OCI-LY3 (cell line): ENCODE results near the gene SH3RF3.
A peak's percentile ranks its signal among the peaks of the same experiment; 100 is the strongest.

ENCODE experiments used
- H2AFZ ChIP-seq: fragments of 200-600, 300-600 bp; shearing (Covaris generic); 2 replicates; pipeline ENCODE4 v1.6.0; 2014; ENCODE audit warnings: antibody characterized with exemption, low read depth, low read length
- H3K27ac ChIP-seq: fragments of 200-600, 300-600 bp; sonication (generic); 2 replicates; pipeline ENCODE4 v1.5.1; 2014; ENCODE audit warnings: mild to moderate bottlenecking, low read length, moderate library complexity, mixed read lengths
- H3K27me3 ChIP-seq: fragments of 200-600, 300-600 bp; sonication (generic); 2 replicates; pipeline ENCODE4 v1.6.1; 2014; ENCODE audit warnings: low read depth, low read length, mixed read lengths
- H3K36me3 ChIP-seq: fragments of 200-600, 300-600 bp; sonication (generic); replicated peaks from 2 replicates; pipeline ENCODE3; 2014; ENCODE audit warnings: low read depth, low read length, mixed read lengths
- H3K4me1 ChIP-seq: fragments of 300-600, 200-600 bp; sonication (generic); 2 replicates; pipeline ENCODE4 v1.6.1; 2014; ENCODE audit warnings: low read length, mixed read lengths
- H3K4me2 ChIP-seq: fragments of 200-600, 300-600 bp; sonication (generic); 2 replicates; pipeline ENCODE4 v1.6.1; 2014; ENCODE audit warnings: low read length, mixed read lengths
- H3K4me3 ChIP-seq: fragments of 300-600, 200-600 bp; sonication (generic); 2 replicates; pipeline ENCODE4 v1.5.1; 2014; ENCODE audit warnings: antibody characterized with exemption, mild to moderate bottlenecking, low read length, moderate library complexity
- H3K79me2 ChIP-seq: fragments of 300-600, 200-600 bp; shearing (Covaris generic); 2 replicates; pipeline ENCODE4 v1.6.1; 2014; ENCODE audit warnings: mild to moderate bottlenecking, low read length, mixed read lengths
- H3K9ac ChIP-seq: fragments of 300-600, 200-600 bp; shearing (Covaris generic); 2 replicates; pipeline ENCODE4 v1.6.0; 2014; ENCODE audit warnings: mild to moderate bottlenecking, low read length, moderate library complexity
- H3K9me3 ChIP-seq: fragments of 200-600, 300-600 bp; shearing (Covaris generic); 2 replicates; pipeline ENCODE4 v1.6.1; 2014; ENCODE audit warnings: low read length, mixed read lengths; ENCODE audit not compliant: insufficient read depth
- H4K20me1 ChIP-seq: fragments of 200-600, 300-600 bp; sonication (generic); 2 replicates; pipeline ENCODE4 v1.6.1; 2016; ENCODE audit warnings: low read length, mixed read lengths; ENCODE audit not compliant: insufficient read depth
- CTCF ChIP-seq: fragments of 200-600, 300-600 bp; sonication (generic); IDR thresholded peaks from 2 replicates; pipeline ENCODE4 v1.5.1; 2014; ENCODE audit warnings: antibody characterized with exemption, low read length, low read depth
- EZH2phosphoT487 ChIP-seq: fragments of 200-600 bp; shearing (Covaris generic); IDR thresholded peaks from 2 replicates; pipeline ENCODE4 v1.6.1; 2018; ENCODE audit warnings: antibody characterized with exemption, mixed run types, low read depth

The SH3RF3 gene

GRCh38 chr2:109507828-109508227 is 378.8 kb downstream of the SH3RF3 start:
- Histone ChIP-seq H3K4me1 (no peaks in the 10 kb centered on the region), H4K20me1 (no peaks in the 10 kb centered on the region), H2AFZ (no peak overlapping the region), H3K9ac (no peak overlapping the region), H3K4me3 (no peak overlapping the region), H3K4me2 (no peak overlapping the region), H3K27ac (no peak overlapping the region), H3K36me3 (no peaks in the 10 kb centered on the region), H3K27me3 (no peaks in the 10 kb centered on the region), H3K79me2 (no peaks in the 10 kb centered on the region), H3K9me3 (no peaks in the 10 kb centered on the region)
- TF ChIP-seq CTCF (no peak), EZH2phosphoT487 (no peak)

- Histone ChIP-seq H3K4me1 (peaks cover 3% of the 10 kb centered on the region), H3K27me3 (no peaks in the 10 kb centered on the region), H3K4me2 (no peak overlapping the region), H3K27ac (no peak overlapping the region), H3K4me3 (no peak overlapping the region), H4K20me1 (no peaks in the 10 kb centered on the region), H3K9ac (no peak overlapping the region), H3K9me3 (no peaks in the 10 kb centered on the region), H3K36me3 (no peaks in the 10 kb centered on the region), H3K79me2 (no peaks in the 10 kb centered on the region), H2AFZ (no peak overlapping the region)
- no peak for TF ChIP-seq CTCF
- TF ChIP-seq EZH2phosphoT487: no peak
Measured at GRCh38 chr2:109508556-109508955, 379.6 kb downstream of the SH3RF3 start.

GRCh38 chr2:109510136-109511028 is 381.4 kb downstream of the SH3RF3 start:
- H4K20me1 ChIP-seq: no peaks in the 10 kb centered on the region
- H3K27ac ChIP-seq: no peak overlapping the region
- TF ChIP-seq EZH2phosphoT487 (no peak), CTCF (peak; percentile 80)
- no peak overlapping the region for H2AFZ ChIP-seq
- H3K79me2 ChIP-seq: no peaks in the 10 kb centered on the region
- H3K4me2 ChIP-seq: no peak overlapping the region
- no peak overlapping the region for H3K9ac ChIP-seq
- no peaks in the 10 kb centered on the region for H3K36me3 ChIP-seq
- peaks cover 18% of the 10 kb centered on the region for H3K4me1 ChIP-seq
- no peaks in the 10 kb centered on the region for H3K27me3 ChIP-seq
- H3K9me3 ChIP-seq: no peaks in the 10 kb centered on the region
- no peak overlapping the region for H3K4me3 ChIP-seq

- Histone ChIP-seq H3K27ac (no peak overlapping the region), H2AFZ (no peak overlapping the region), H3K4me3 (no peak overlapping the region), H4K20me1 (no peaks in the 10 kb centered on the region), H3K4me2 (no peak overlapping the region), H3K36me3 (no peaks in the 10 kb centered on the region), H3K27me3 (no peaks in the 10 kb centered on the region), H3K9ac (no peak overlapping the region), H3K9me3 (no peaks in the 10 kb centered on the region), H3K4me1 (peaks cover 19% of the 10 kb centered on the region), H3K79me2 (no peaks in the 10 kb centered on the region)
- no peak for TF ChIP-seq CTCF
- TF ChIP-seq EZH2phosphoT487: no peak
Measured at GRCh38 chr2:109511168-109511567, 382.2 kb downstream of the SH3RF3 start.
